Peyer's patch (tissue), 4 donors: ENCODE results near the gene MAX. TPM values are rescaled to one million over a fixed set of nuclear protein-coding genes. Genes with fewer than 3 reads are reported as not detected.

Source experiments
- DNase-seq, 3 donors: peaks; one replicate each; pipeline ENCODE4 v3.0.0-alpha.2; 2017 to 2019
- H3K27ac ChIP-seq, 4 donors: fragments of 200-600 bp; sonication (generic); one replicate each; pipeline ENCODE4 v1.5.1; 2016 to 2019
- H3K27me3 ChIP-seq, 2 donors: fragments of 200-600 bp; sonication (generic); one replicate each; pipeline ENCODE4 v1.5.1; 2019
- H3K36me3 ChIP-seq, 3 donors: fragments of 200-600 bp; sonication (generic); one replicate each; pipeline ENCODE4 v1.5.1; 2016 to 2019
- H3K4me1 ChIP-seq, 4 donors: fragments of 200-600 bp; sonication (generic); one replicate each; pipeline ENCODE4 v1.5.1; 2016 to 2019
- H3K4me3 ChIP-seq, 4 donors: fragments of 200-600 bp; sonication (generic); 1 replicate in 3 of 4; 2 replicates in 1 of 4; pipeline ENCODE4 v1.5.1; 2016 to 2019; ENCODE audit warnings: mild to moderate bottlenecking in 1 of 4
- H3K9me3 ChIP-seq, 4 donors: fragments of 200-600 bp; sonication (generic); one replicate each; pipeline ENCODE4 v1.5.1; 2016 to 2019; ENCODE audit warnings: mild to moderate bottlenecking in 1 of 4
- CTCF ChIP-seq, 6 experiments: fragments of 450-650 bp in 4 of 6; fragments of 200-600 bp in 2 of 6; sonication (generic) in 1 of 6; IDR thresholded peaks; one replicate each; pipeline ENCODE4 v1.5.1; 2017 to 2019; ENCODE audit warnings: antibody characterized with exemption in 6 of 6, mild to moderate bottlenecking in 3 of 6, moderate library complexity in 1 of 6
- POLR2A ChIP-seq, 2 donors: fragments of 450-650 bp; IDR thresholded peaks; one replicate each; pipeline ENCODE4 v1.5.1; 2017; ENCODE audit warnings: antibody characterized with exemption in 2 of 2, mild to moderate bottlenecking in 2 of 2, moderate library complexity in 2 of 2
- total RNA-seq, 4 donors: library from RNA; depleted of rRNA; stranded (reverse); fragments of >200 nt; gene quantifications; one replicate each; pipeline ENCODE4 v1.1.0, GENCODE V29; 2016

The MAX gene
- total RNA-seq, 4 donors from 2014 or later: 52.8 to 86.8 (median 74.2) TPM

GRCh38 chr14:65074449-65075150, 27.7 kb downstream of the MAX start:
- peaks cover 0 to 39% (median 0%) of the 10 kb centered on the region in 3 donors for H3K36me3 ChIP-seq
- peak overlapping the region in 3 of 4 donors; percentile 69 to 87 (median 82) for H3K27ac ChIP-seq
- TF ChIP-seq CTCF (IDR thresholded peaks at IDR 0.05): no peak
- TF ChIP-seq POLR2A (IDR thresholded peaks at IDR 0.05): no peak

GRCh38 chr14:65073605-65074201, 28.6 kb downstream of the MAX start:
- Histone ChIP-seq H3K4me3 (no peak overlapping the region), H3K9me3 (no peaks in the 10 kb centered on the region), H3K4me1 (peaks cover 0 to 54% (median 2%) of the 10 kb centered on the region in 4 donors), H3K27ac (peak overlapping the region in 3 of 4 donors; percentile 69 to 87 (median 82)), H3K27me3 (no peaks in the 10 kb centered on the region), H3K36me3 (peaks cover 0 to 32% (median 0%) of the 10 kb centered on the region in 3 donors)
- TF ChIP-seq POLR2A (IDR thresholded peaks at IDR 0.05) (peak in 1 of 2 donors; percentile 58), CTCF (IDR thresholded peaks at IDR 0.05) (no peak)
- DNase-seq: peak in 2 of 3 donors; percentile 81 to 90

More at GRCh38 chr14:65074449-65075150, 27.7 kb downstream of the MAX start:
- Histone ChIP-seq H3K4me3 (no peak overlapping the region), H3K4me1 (peaks cover 0 to 52% (median 2%) of the 10 kb centered on the region in 4 donors), H3K27me3 (no peaks in the 10 kb centered on the region), H3K9me3 (no peaks in the 10 kb centered on the region)
- DNase-seq: no peak

- Histone ChIP-seq H3K27ac (peak overlapping the region in 3 of 4 donors; percentile 69 to 87 (median 82)), H3K9me3 (no peaks in the 10 kb centered on the region), H3K36me3 (peaks cover 0 to 25% (median 0%) of the 10 kb centered on the region in 3 donors), H3K4me1 (peaks cover 0 to 54% (median 2%) of the 10 kb centered on the region in 4 donors), H3K27me3 (no peaks in the 10 kb centered on the region), H3K4me3 (no peak overlapping the region)
- TF ChIP-seq CTCF (IDR thresholded peaks at IDR 0.05): no peak
- no peak for TF ChIP-seq POLR2A (IDR thresholded peaks at IDR 0.05)
- DNase-seq: peak in 1 of 3 donors; percentile 65
These were observed 29.4 kb downstream of the MAX start for GRCh38 chr14:65072937-65073336.

- Histone ChIP-seq H3K27me3 (no peaks in the 10 kb centered on the region), H3K4me3 (no peak overlapping the region), H3K9me3 (no peaks in the 10 kb centered on the region), H3K36me3 (peaks cover 0 to 18% (median 0%) of the 10 kb centered on the region in 3 donors), H3K4me1 (peaks cover 0 to 54% (median 2%) of the 10 kb centered on the region in 4 donors), H3K27ac (peak overlapping the region in 3 of 4 donors; percentile 69 to 87 (median 82))
- TF ChIP-seq POLR2A (IDR thresholded peaks at IDR 0.05): no peak
- TF ChIP-seq CTCF (IDR thresholded peaks at IDR 0.05): no peak
- no peak for DNase-seq
These were observed 30.1 kb downstream of the MAX start for GRCh38 chr14:65072256-65072655.

- no peak for TF ChIP-seq POLR2A (IDR thresholded peaks at IDR 0.05)
- TF ChIP-seq CTCF (IDR thresholded peaks at IDR 0.05): no peak
- H3K36me3 ChIP-seq: peaks cover 0 to 11% (median 0%) of the 10 kb centered on the region in 3 donors
- no peaks in the 10 kb centered on the region for H3K27me3 ChIP-seq
- H3K9me3 ChIP-seq: no peaks in the 10 kb centered on the region
- H3K27ac ChIP-seq: peak overlapping the region in 3 of 4 donors; percentile 69 to 87 (median 77)
- no peak overlapping the region for H3K4me3 ChIP-seq
- DNase-seq: no peak
- H3K4me1 ChIP-seq: peaks cover 0 to 54% (median 2%) of the 10 kb centered on the region in 4 donors
These were observed 30.8 kb downstream of the MAX start for GRCh38 chr14:65071544-65071943.
